DMS 273 treated with DMSO at 0.1 percent for 48 hours (cell line): Measurements from ENCODE around the gene ST6GALNAC4.

Source experiments
- DNase-seq: peaks from one replicate; lab custom pipeline; 2025; lab: John Stamatoyannopoulos, UW

The ST6GALNAC4 gene

DNA sequence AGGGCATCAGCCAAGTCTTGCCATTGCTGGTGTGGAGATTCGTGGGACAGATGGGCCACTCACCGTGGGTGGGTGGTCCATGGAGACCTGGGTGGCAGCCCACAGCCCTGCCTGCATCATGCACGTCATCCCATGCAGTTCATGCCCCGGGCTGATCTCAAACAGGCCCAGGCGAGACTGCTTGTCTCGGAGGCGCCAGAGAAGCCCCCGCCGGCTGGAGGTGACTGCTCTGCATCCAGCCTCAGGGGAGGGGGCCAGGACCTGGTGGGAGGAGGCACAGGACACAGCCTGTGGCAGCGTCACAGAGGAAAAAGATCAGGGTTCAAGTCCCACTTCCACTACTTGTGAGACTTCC lies 12.8 kb upstream of the ST6GALNAC4 start:
- DNase-seq, result no peak

DNA sequence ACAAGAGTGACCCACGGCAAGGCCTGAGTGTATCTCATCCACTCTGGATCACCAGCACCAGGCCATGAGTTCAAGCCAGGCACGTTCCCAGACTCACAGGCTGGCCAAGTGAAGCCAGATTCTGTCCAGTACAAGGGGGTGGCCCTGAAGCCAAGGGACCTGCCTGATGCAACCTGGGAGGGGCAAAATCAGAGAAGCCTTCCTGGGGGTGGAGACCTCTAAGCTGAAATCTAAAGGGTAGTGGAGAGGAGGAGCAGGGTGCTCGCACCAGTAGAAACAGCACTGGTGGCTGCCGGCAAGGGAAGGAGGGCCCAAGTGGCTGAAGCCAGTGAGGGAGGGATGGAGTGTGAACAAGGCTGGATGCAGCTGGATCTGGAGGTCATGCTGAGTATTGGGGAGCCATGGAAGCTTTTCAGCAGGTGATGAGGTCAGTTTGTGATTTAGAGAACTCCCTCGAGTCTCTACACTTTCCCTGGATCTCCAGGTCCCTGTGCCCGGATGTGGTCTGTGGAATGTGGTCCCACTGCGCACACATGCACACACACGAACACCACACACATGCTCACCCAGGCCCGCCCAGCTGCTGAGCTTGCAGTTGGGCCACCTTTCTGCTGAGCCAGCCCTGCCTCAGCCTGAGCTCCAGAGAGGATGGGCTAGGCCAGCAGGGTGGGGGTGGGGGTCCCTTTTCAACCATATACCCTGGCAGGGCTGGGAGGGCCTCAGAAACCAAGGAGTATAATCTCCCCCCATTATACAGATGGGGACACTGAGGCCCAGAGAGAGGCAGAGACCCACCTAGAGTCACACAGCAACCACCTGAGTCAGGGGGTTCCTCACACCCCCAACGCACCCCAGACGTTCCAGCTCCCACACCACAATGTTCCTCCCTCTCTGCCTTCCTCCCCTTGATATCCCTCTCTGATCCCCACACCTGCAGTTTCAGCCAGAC lies 12.1 kb upstream of the ST6GALNAC4 start:
- no peak for DNase-seq

DNA sequence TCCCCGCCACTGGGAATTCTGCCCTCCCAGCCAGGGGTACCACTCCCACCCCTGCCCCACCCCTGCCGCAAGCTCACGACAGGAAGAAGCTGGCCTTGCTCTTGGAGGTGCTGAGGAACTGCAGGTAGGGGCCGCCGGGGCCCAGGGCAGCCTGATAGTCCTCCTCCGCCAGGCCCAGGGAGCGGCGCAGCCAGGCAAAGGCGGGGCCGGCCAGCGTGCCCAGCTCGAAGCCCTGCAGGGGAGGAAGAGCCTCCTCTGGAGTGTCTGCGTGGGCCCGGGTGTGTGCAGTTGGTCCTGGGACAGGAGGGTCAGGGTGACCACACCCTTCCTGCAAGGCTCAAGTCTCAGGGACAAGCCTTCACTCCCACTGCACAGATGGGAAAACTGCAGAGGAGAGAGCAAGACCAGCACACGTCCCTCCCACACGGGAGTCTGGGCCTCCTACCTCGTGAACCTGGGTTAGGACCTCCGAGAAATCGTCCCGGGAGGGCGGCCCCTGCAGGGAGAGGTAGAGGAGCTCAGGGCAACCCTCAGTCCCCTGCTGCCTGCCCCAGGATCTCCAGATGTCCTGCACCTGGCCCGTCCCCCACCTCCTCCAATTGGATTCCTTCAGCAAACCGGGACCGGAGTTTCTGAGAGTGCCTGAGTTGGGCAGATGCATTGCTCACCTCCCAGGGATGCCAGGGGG lies 11.3 kb upstream of the ST6GALNAC4 start:
- no peak for DNase-seq

DNA sequence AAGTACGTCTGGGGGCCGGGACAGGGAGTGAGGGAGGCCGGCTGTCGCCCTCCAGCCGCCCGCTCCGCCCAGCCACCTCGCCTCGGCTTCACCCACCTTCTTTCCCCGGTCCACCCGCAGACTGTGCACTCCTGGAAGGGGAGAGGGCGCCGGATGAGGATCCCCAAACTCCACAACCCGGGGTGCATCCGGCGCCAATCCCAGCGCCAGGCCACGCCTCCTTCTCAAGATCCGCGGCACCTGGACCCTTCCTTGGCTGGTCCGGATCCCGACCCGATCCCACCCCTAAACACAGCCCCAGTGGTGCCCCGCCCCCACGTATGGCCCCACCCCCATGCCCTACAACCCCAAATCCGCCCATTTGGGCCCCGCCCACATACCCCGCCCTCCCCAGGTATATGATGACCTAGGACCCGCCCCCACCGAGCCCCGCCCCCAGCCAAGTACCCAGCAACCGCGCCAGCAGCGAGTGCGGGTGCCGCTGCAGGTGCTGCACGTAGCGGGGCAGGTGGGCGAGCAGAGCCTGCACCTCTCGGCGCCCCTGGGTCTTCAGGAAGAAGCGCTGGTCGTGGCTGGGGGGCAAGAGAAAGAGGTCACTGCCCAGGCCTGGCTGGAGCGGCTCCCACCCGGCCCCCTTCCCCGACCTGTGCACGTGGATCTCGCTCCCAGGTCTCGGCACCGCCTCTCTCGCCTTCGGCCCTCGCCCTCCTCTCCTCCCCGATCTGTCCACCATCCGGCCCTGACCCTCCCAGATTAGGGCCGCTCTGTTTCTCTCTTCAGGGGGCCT lies 10.6 kb upstream of the ST6GALNAC4 start:
- DNase-seq, result no peak

DNA sequence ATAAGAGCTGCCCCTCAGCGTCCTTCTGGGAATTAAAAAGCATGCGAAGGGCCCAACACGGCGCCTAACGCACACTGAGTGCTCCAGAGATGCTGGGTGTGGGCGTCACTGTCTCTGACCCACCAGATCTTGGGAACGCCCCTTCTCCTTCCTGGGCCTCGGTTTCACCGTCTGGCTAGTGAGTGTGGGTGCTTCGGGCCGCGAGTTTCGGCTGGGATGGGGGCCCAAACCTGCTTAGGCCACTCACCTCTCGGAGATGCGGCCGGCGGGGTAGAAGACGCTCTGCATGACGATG lies 10.0 kb upstream of the ST6GALNAC4 start:
- no peak for DNase-seq

DNA sequence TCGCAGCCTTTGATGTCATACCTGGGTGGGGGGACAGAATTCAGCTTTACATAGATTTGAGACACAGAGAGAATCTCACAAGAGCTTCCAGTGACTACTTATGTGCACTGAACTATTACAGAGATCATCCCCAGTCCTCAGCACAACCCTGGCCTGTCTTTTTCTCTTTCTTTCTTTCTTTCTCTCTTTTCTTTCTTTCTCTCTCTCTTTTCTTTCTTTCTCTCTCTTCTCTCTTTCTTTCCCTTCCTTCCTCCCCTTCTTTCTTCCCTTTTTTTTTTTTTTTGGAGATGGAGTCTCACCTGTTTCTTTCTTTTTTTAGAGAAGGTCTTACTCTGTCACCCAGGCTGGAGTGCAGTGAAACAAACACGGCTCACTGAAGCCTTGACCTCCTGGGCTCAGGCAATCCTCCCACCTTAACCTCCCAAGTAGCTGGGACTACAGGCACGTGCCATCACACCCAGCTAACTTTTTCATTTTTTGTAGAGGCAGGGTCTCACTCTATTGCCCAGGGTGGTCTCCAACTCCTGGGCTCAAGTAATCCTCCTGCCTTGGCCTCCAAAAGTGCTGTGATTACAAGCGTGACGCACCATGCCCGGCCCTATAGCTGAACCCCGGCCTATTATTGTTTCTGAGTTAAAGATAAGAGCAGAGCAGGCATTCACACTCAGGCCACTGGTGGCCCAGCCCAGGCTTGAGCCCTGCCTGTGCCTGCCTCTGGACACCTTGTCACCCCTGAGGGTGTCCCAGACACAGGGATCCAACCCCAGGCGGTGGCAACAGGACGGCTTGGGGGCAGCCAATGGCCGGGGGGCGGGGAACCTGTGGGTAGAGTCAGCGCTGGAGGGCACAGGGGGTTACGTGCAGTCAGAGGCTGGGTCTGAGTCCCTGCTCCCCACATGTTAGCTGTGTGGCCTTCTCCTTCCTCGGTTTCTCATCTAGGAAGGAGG lies 9.4 kb upstream of the ST6GALNAC4 start:
- DNase-seq, result no peak

DNA sequence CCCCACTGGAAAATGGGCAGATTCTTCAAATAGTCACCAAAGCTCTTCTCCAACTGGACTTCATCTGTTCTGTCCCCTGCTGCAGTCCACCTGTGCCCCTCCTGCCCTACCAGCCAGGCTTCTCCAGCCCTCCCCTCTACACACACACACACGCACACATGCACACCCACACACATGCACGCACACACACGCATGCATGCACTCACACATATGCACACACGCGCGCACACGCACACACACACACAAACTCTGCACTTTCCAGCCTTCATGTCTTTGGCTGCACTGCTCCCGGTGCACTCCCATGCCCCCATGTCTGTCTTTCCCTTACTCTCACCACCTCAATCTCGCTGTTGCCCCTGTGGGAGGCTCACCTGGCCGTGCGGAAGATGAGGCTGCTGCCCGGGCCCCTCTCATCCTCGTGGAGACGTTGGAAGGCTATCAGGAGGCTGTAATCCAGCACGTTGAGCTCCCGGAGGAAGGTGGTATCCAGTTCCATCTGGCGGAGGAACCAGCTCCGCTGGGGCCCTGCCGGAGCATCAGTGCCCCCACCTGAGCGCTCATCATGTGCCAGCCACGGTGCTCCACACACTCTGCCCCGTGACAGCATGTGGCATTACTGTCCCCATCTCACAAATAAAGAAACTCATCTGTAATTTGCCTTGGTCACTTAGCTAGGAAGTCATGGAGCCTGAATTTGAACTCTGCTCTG lies 8.0 kb upstream of the ST6GALNAC4 start:
- no peak for DNase-seq

DNA sequence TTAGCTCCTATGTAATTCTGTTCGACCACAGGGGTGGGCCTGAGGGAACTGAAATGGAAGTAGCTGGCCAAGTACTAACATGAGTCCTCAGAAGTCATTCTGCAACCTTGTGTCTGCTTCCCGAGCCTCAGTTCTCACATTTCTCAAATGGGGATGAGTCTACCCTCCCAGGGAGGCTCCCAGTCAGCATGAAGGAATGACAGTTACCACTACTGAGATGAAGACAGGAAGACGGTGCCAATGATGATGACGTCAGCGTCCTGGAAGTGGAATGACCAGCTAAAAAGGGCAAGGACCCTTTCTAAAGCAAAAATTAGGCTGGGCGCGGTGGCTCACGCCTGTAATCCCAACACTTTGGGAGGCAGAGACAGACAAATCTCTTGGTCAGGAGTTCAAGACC lies 6.9 kb upstream of the ST6GALNAC4 start:
- DNase-seq, result no peak

DNA sequence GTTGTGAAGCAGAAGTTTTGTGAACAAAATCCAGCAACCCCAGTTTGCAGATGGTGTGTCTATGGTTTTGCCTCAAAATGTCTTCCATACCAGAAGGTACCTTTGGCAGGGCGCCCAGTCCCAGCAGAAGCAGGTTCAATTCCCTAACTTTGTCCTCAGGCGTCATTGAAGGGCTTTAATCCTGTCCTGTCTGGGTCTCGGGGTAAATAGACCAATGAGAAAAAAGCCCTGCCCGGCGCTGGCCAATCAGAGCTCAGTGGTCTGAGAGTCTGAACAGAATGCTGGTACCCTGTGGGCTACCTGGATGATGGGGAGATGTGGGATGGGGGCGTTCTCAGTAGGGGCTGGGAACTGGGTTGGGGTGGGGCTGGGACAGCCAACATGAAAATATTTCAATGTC lies 6.2 kb upstream of the ST6GALNAC4 start:
- DNase-seq, result peak; percentile 56

DNA sequence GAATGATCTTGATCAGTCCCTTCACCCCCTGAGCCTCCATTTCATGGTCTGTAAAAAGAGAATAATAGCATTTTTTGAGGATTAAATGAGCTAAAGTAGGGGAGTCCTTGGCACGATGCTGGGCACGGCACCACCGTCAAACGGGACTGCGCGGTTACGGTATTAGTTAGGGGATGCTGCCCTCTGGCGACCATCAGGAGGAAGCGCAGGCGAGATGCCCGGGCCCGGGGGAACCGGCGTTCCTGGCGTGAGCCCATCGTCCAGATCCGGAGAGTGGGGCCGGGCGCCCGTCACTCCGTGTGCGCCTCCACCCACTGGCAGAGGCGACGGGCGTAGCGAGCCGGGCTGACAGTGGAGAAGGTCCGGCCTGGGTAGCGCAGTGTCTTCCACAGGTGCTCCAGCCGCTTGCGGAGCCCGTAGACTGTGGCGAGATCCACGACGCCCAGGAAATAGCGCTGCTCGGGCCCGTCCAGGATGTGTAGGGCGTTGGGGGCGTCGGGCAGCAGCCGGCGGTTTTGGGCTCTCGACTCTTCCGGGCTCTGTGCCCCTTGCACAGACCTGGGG lies 4.8 kb upstream of the ST6GALNAC4 start:
- DNase-seq, result no peak

DNA sequence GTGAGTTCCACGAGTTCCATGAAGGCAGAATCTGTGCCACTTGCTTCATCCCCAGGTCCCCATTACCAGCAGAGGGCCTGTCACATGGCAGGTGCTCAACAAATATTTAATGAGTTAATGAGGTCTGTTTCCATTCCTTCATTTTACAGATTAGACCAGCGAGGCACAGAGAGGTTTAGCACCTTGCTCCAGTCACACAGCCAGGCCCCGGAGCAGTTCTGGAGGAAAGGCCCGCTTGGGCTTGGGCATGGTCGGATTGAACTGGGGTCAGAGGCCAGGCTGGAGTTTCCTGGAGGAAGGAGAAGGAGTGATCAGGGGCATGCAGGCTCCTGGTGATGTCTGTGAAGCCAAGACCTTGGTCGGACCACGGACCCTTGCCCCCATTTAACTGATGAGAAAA lies 4.0 kb upstream of the ST6GALNAC4 start:
- DNase-seq, result no peak

DNA sequence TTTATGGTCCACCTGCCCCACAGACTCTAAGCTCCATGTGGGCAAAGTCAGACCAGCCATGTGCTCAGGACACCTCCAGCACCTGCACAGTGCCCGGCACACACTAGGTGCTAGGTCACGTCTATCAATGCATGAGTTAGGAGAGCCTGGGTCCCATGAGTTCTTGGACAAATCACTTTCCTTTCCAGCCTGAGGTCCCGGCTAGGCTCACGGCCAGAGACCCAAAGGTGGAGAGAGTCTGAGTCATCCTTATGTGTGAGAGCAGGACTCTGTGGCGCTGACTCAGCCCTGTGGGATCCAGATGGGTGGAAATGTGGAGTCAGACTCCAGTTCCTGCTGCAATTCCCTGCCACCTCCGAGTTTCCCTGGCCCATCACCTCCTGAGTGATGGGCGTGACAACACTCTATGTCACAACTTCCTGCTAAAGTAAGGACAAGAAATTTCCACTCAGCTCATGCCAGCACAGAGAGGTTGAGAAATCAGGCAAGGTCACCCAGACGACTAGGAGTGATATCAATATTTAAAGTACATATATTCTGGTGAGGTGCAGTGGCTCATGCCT lies 2.5 kb upstream of the ST6GALNAC4 start:
- DNase-seq, result peak; percentile 28

DNA sequence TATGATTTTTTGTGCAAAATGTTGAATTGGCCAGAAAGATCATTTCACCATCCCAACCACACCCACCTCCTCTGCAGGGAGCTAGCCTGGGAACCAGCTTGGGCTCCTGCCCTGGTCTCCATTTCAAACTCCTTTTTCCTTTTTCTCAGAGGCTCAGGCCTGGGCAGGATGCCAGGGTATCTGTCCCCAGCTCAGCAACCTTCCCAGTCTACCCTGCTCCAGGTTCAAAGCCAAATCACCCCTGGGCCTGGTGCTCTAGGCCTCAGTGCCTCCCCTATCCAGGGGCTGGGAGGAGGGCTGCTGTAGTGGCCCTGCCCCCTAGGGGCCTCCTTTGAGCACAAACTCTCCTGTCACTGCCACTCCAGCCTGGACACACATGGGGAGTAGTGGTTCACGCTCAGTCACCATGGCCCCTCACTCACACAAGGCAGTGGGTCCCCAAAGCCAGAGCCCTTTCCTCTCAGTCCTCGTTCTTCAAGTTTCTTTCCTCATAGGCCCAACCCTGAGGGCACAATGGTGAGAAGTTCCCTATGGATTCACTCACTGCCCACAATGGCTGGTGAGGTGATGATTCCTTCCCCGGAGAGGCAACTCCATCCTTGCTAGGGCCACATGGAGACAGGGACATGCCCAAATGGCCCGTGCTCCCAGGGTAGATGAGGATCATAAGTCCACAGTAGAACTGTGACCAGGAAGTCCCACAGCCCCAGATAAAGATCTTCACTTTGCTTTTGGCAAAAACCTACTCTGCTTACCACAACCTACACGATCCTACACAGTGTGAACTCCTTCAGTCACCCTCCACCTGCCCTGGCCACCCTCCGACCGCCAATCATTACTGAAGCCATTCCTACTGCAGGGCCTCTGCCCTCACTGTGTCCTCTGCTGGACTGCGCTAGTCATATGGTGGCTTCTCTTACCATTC lies 1.6 kb upstream of the ST6GALNAC4 start:
- DNase-seq, result peak; percentile 8

DNA sequence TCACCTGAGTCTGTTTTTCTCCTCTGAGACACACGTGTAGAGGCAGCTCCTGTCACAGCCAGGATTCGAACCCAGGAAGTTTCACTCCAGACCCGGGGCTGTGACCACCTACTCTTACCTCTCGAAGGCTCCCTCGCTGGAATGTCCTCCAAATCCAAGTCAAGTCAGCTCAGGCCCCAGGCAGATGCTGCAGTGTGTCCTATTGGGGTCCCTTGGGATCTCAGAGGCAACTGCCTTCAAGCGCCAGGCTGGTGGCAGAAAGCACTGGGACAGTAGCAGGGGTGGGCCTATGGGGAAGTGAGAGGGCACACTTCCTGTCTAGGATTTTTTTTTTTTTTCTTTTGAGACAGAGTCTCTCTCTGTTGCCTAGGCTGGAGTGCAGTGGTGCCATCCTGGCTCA lies 762 bp upstream of the ST6GALNAC4 start:
- no peak for DNase-seq

DNA sequence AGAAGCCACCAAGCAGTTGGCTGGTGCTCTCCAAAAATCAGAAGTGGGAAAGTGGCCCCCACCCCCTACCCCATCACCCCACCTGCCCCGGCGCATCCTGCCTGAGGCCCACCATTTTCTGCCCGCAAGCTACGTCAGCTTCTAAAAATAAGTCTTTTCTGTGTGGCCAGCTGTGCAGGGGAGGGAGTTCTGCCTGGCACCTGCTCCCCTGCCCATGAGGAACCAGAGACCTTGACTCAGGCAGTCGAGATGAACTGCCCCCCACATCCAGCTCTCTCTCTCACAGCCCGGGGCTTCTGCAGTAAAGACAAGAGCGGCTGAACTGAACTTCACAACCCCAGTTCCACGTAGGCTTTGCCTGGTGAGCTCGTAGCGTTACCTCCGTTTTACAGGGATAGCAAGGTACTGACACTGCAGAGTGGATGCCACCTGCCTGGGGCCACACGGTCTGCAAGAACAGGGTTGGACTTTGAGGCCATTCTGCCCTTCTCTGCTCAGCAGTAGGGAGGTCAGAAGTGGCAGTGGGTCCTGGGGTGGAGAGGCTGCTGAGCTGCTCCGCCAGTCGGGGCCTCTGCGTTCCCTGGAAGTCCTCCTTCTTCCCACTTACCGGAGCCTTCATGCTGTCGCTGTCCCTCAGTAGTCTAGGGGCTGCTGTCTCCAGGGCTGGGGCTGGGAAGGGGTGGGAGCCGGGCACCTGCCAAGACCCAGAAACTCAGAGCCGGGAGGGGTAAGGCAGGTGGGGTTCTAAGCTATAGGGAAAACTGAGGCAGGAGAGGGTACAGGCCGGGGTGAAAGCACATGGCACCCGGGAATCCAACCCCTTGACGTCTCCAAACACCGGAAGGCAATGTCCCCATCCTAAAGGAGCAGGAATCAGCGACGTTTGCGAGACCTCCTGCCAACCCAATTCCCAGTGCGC lies 781 bp downstream of the ST6GALNAC4 start:
- no peak for DNase-seq

DNA sequence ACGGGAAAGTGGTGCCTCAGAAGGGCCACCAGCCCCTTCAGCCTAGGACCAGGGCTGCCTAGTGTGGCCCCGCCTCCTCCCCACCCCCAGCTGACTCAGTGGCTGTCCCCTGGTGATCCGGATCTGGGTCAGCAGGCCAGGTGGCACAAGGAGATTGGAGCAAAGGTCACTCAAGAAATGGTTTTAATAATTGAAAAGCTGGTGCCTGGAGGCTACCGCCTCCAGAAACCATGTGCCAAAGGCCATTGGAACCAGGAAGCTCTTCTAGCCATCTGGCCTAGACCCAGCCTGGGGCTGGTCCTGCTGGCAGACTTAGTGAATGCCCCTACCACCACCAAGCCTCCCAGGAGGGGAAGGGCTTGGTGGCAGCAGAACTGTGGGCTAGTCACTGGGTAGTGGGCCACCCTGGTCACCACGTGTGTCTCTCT lies 1.5 kb downstream of the ST6GALNAC4 start:
- DNase-seq, result no peak

DNA sequence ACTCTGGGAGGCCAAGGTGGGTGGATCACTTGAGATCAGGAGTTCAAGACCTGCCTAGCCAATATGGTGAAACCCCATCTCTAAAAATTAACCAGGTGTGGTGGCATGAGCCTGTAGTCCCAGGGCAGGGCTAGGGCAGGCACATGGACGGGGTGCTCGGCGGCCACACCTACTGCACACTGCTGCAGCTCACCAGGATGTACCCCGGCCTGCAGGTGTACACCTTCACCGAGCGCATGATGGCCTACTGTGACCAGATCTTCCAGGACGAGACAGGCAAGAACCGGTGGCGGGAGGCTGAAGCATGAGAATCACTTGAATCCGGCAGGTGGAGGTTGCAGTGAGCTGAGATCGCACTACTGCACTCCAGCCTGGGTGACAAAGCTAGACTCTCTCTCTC lies 3.2 kb downstream of the ST6GALNAC4 start:
- no peak for DNase-seq

DNA sequence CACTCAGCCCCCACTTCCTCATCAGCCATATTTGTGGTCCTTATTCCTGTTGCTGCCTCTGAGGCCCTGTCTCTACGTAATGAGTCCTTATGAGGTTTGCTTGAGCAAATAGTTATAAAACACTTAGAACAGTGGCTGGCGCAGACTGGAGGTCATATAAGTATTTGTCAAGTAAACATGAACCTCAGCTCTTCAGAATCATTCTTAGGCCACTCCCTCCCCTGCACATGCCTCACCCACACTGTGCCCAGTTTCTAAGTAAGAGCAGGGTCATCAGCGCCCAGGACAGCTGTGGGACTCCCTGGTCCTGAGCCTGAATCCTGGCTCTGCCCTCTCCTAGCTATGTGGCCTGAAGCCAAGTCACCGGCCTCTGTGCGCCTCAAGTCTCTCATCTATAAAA lies 4.0 kb downstream of the ST6GALNAC4 start:
- no peak for DNase-seq
